Stimulated activated CD4-positive, alpha-beta T cell treated with anti-CD3 and anti-CD28 coated beads, TNF-alpha, amount 100 ng/mL, for 1 hour (primary cell): ENCODE measurements around the gene RING1.

Experiments used
- DNase-seq, 3 donors: peaks; one replicate each; pipeline ENCODE4 v3.0.0-alpha.2; 2020; ENCODE audit warnings: low read depth in 3 of 3, low spot score in 1 of 3

The RING1 gene

GRCh38 chr6:33237741-33238140 lies 29.4 kb downstream of the RING1 start:
- no peak for DNase-seq

GRCh38 chr6:33241968-33242367 lies 33.7 kb downstream of the RING1 start:
- DNase-seq, result no peak

- no peak for DNase-seq
Observed at GRCh38 chr6:33243476-33243875, 35.2 kb downstream of the RING1 start.

GRCh38 chr6:33247977-33248642 lies 39.8 kb downstream of the RING1 start:
- DNase-seq, result peak; percentile 78 to 94 (median 81)

- no peak for DNase-seq
Observed at GRCh38 chr6:33248643-33248931, 40.3 kb downstream of the RING1 start.

GRCh38 chr6:33248932-33249731 lies 40.8 kb downstream of the RING1 start:
- peak; percentile 83 to 91 (median 89) for DNase-seq

- DNase-seq, result no peak
Observed at GRCh38 chr6:33249732-33250630, 41.7 kb downstream of the RING1 start.

- no peak for DNase-seq
Observed at GRCh38 chr6:33250731-33251130, 42.4 kb downstream of the RING1 start.

- DNase-seq, result no peak
Observed at GRCh38 chr6:33251395-33252012, 43.2 kb downstream of the RING1 start.

GRCh38 chr6:33252759-33253158 lies 44.5 kb downstream of the RING1 start:
- DNase-seq, result no peak

- no peak for DNase-seq
Observed at GRCh38 chr6:33254591-33254990, 46.3 kb downstream of the RING1 start.

GRCh38 chr6:33259032-33259431 lies 50.7 kb downstream of the RING1 start:
- DNase-seq, result no peak
